Measurements from ENCODE around the gene TF.

DNA sequence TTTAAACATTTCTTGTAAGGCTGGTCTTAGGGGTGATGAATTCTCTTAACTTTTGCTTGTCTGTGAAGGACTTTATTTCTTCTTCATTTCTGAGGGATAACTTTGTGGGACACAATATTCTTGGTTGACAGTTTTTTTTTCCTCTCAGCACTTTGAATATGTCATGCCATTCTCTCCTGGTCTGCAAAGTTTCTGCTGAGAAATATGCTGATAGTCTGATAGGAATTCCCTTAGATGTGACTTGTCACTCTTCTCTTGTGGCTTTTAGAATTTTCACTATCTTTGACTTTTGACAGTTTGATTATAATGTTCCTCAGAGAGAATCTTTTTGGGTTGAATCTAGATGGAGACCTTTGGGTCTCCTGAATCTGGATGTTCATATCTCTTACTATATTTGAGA lies 23.3 kb upstream of the TF start:
- TF ChIP-seq, protein P1, sequence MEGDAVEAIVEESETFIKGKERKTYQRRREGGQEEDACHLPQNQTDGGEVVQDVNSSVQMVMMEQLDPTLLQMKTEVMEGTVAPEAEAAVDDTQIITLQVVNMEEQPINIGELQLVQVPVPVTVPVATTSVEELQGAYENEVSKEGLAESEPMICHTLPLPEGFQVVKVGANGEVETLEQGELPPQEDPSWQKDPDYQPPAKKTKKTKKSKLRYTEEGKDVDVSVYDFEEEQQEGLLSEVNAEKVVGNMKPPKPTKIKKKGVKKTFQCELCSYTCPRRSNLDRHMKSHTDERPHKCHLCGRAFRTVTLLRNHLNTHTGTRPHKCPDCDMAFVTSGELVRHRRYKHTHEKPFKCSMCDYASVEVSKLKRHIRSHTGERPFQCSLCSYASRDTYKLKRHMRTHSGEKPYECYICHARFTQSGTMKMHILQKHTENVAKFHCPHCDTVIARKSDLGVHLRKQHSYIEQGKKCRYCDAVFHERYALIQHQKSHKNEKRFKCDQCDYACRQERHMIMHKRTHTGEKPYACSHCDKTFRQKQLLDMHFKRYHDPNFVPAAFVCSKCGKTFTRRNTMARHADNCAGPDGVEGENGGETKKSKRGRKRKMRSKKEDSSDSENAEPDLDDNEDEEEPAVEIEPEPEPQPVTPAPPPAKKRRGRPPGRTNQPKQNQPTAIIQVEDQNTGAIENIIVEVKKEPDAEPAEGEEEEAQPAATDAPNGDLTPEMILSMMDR (conservative IDR thresholded peaks at IDR 0.05 in 1 of 2, IDR thresholded peaks at IDR 0.05 in 1 of 2; ENCODE audit: extremely low read depth in 1 of 2, insufficient read depth in 1 of 2, low read depth in 1 of 2, low read length in 2 of 2): no peak
- no peak for TF ChIP-seq EZH2 (IDR thresholded peaks at IDR 0.05; ENCODE audit: borderline replicate concordance, low read length)
